HCT116 (cell line): ENCODE results near the gene MPZ. TPM values are rescaled to one million over a fixed set of nuclear protein-coding genes. Genes with fewer than 3 reads are reported as not detected.

Experiments
- ATAC-seq: fragments of 200-7000 bp; cut with Tn5 transposase; 2 replicates; pipeline ENCODE4 v1.9.1; 2020; ENCODE audit warnings: mild to moderate bottlenecking, moderate library complexity
- BruUV-seq: library from RNA; stranded (reverse); fragments of 400-500 nt; replicated peaks from 2 replicates; lab custom pipeline; 2021; lab: Mats Ljungman, UMichigan
- CTCF ChIA-PET: fragments of 300-600 bp; sonication (Branson Sonifier 250); formaldehyde crosslinking; loops from one replicate; lab custom pipeline; 2021; ENCODE audit warnings: antibody characterized with exemption; lab: Charles Lee
- POLR2A ChIA-PET: fragments of 300-600, 350-600 bp; sonication (Branson Sonifier 250); formaldehyde crosslinking; loops from one replicate; lab custom pipeline; 2021; ENCODE audit warnings: antibody characterized with exemption; lab: Charles Lee
- RAD21 ChIA-PET, 2 experiments: fragments of 300-600 bp; sonication (Branson Sonifier 250); formaldehyde crosslinking; loops; one replicate each; lab custom pipeline; 2023; ENCODE audit warnings: low total read pairs in 2 of 2; ENCODE audit not compliant: uncharacterized antibody in 2 of 2, unreplicated experiment in 2 of 2, low non-redundant PET in 1 of 2; lab: Charles Lee
- DNase-seq: peaks from one replicate; pipeline ENCODE4 v3.0.0-alpha.2; 2010; ENCODE audit warnings: low read depth, low spot score
- H2AFZ ChIP-seq: fragments of 200-600 bp; shearing (Covaris generic), sonication (generic); 2 replicates; pipeline ENCODE4 v1.6.1; 2017; ENCODE audit warnings: low read depth, mixed run types, mixed read lengths, antibody characterized with exemption, low read length; ENCODE audit not compliant: poor library complexity, severe bottlenecking
- H3K27ac ChIP-seq: 2 replicates; pipeline ENCODE4 v1.5.1; 2012; ENCODE audit warnings: low read depth, low read length
- H3K27me3 ChIP-seq: fragments of 200-600 bp; sonication (generic); 2 replicates; pipeline ENCODE4 v1.6.1; 2016; ENCODE audit warnings: mixed run types, low read length, mixed read lengths; ENCODE audit not compliant: insufficient read depth
- H3K36me3 ChIP-seq, 2 experiments: fragments of 200-500 bp in 1 of 2; fragments of 200-600 bp in 1 of 2; sonication (Bioruptor generic) in 1 of 2; sonication (generic) in 1 of 2; 2 replicates each; pipeline versions ENCODE4 v1.5.1 to v1.6.1; 2014 to 2016; ENCODE audit warnings: low read length in 2 of 2, inconsistent platforms in 1 of 2, mixed read lengths in 1 of 2, mixed run types in 1 of 2; ENCODE audit not compliant: insufficient read depth in 2 of 2, control insufficient read depth in 1 of 2
- H3K4me1 ChIP-seq, 2 experiments: fragments of 200-600 bp in 1 of 2; sonication (generic) in 1 of 2; 2 replicates each; pipeline versions ENCODE4 v1.5.1 to v1.6.1; 2012 to 2017; ENCODE audit warnings: low read length in 2 of 2, inconsistent platforms in 1 of 2, mild to moderate bottlenecking in 1 of 2, mixed read lengths in 1 of 2, mixed run types in 1 of 2, moderate library complexity in 1 of 2; ENCODE audit not compliant: insufficient read depth in 2 of 2, control insufficient read depth in 1 of 2
- H3K4me2 ChIP-seq: fragments of 200-600 bp; sonication (generic); 2 replicates; pipeline ENCODE4 v1.6.1; 2017; ENCODE audit warnings: mixed run types, low read length, mixed read lengths
- H3K4me3 ChIP-seq, 2 experiments: fragments of 200-600 bp in 1 of 2; sonication (generic) in 1 of 2; replicated peaks in 1 of 2; 2 replicates each; pipeline ENCODE4 v1.5.1; 2011 to 2016; ENCODE audit warnings: low read length in 2 of 2, control low read depth in 1 of 2, low read depth in 1 of 2, mild to moderate bottlenecking in 1 of 2, mixed read lengths in 1 of 2, mixed run types in 1 of 2
- H3K79me2 ChIP-seq: fragments of 200-600 bp; sonication (generic); 2 replicates; pipeline ENCODE4 v1.6.1; 2017; ENCODE audit warnings: mild to moderate bottlenecking, mixed run types, low read length, moderate library complexity, mixed read lengths; ENCODE audit not compliant: insufficient read depth
- H3K9ac ChIP-seq: fragments of 200-600 bp; sonication (generic); 2 replicates; pipeline ENCODE4 v1.6.1; 2016; ENCODE audit warnings: low read length, mixed read lengths
- H3K9me2 ChIP-seq: fragments of 200-600 bp; sonication (generic), shearing (Covaris generic); 2 replicates; pipeline ENCODE4 v1.6.1; 2017; ENCODE audit warnings: mixed run types, mild to moderate bottlenecking, moderate library complexity; ENCODE audit not compliant: insufficient read depth
- H3K9me3 ChIP-seq, 2 experiments: fragments of 200-500 bp in 1 of 2; fragments of 200-600 bp in 1 of 2; sonication (Bioruptor generic) in 1 of 2; sonication (generic) in 1 of 2; 2 replicates each; pipeline ENCODE4 v1.6.1; 2014 to 2017; ENCODE audit warnings: low read length in 2 of 2, mixed read lengths in 2 of 2, inconsistent platforms in 1 of 2, low read depth in 1 of 2, mild to moderate bottlenecking in 1 of 2, mixed run types in 1 of 2, moderate library complexity in 1 of 2; ENCODE audit not compliant: control insufficient read depth in 1 of 2, insufficient read depth in 1 of 2
- H4K20me1 ChIP-seq: fragments of 200-600 bp; sonication (generic), shearing (Covaris generic); 2 replicates; pipeline ENCODE4 v1.6.1; 2017; ENCODE audit warnings: mixed run types, mild to moderate bottlenecking, moderate library complexity; ENCODE audit not compliant: insufficient read depth
- CBX3 ChIP-seq: IDR thresholded peaks from 2 replicates; pipeline ENCODE4 v1.6.1; 2012; ENCODE audit warnings: low read depth
- CEBPB ChIP-seq: IDR thresholded peaks from 2 replicates; pipeline ENCODE4 v1.6.1; 2012; ENCODE audit warnings: low read depth
- EGR1 ChIP-seq: IDR thresholded peaks from 2 replicates; pipeline ENCODE4 v1.6.1; 2012; ENCODE audit warnings: low read depth
- ELF1 ChIP-seq: IDR thresholded peaks from 2 replicates; pipeline ENCODE4 v1.6.1; 2012; ENCODE audit warnings: low read depth, borderline replicate concordance
- FOSL1 ChIP-seq: IDR thresholded peaks from 2 replicates; pipeline ENCODE4 v1.6.1; 2012; ENCODE audit warnings: low read depth
- JUND ChIP-seq: IDR thresholded peaks from 2 replicates; pipeline ENCODE4 v1.6.1; 2012
- POLR2A ChIP-seq: IDR thresholded peaks from 2 replicates; pipeline ENCODE4 v1.7.0; 2011; ENCODE audit warnings: borderline replicate concordance; ENCODE audit not compliant: insufficient read depth, insufficient read length; ENCODE audit errors: extremely low read depth
- RAD21 ChIP-seq: IDR thresholded peaks from 2 replicates; pipeline ENCODE4 v1.6.1; 2012; ENCODE audit warnings: low read depth, mild to moderate bottlenecking
- SIN3A ChIP-seq: IDR thresholded peaks from 2 replicates; pipeline ENCODE4 v1.6.1; 2012; ENCODE audit warnings: low read depth
- TCF7L2 ChIP-seq: IDR thresholded peaks from 2 replicates; pipeline ENCODE4 v1.7.0; 2011; ENCODE audit warnings: borderline replicate concordance, inconsistent platforms; ENCODE audit not compliant: insufficient read depth, insufficient read length; ENCODE audit errors: extremely low read depth
- YY1 ChIP-seq: IDR thresholded peaks from 2 replicates; pipeline ENCODE4 v1.6.1; 2011; ENCODE audit warnings: low read length, low read depth, moderate library complexity, mild to moderate bottlenecking; ENCODE audit not compliant: insufficient replicate concordance; ENCODE audit errors: extremely low read depth
- ZFX ChIP-seq: fragments of 450-650 bp; IDR thresholded peaks from 2 replicates; pipeline ENCODE4 v1.6.1; 2017
- ZNF274 ChIP-seq: fragments of 200-500 bp; sonication (Bioruptor generic); IDR thresholded peaks from 2 replicates; pipeline ENCODE4 v1.6.1; 2014; ENCODE audit warnings: mild to moderate bottlenecking, low read depth, low read length, inconsistent platforms
- intact Hi-C: fragments of 100-400 bp; cut with micrococcal nuclease; formaldehyde crosslinking; loops from 2 replicates; pipeline ENCODE4 v1.10.0; 2022
- total RNA-seq: library from RNA; stranded (reverse); gene quantifications from one replicate; pipeline ENCODE4 v1.2.1, GENCODE V29; 2021; ENCODE audit not compliant: unreplicated experiment
- TF ChIP-seq, protein P1 (sequence below): IDR thresholded peaks from 2 replicates; pipeline ENCODE4 v1.6.1; 2012

MPZ gene
- total RNA-seq, 1 experiment from 2014 or later = 3.6 TPM

DNA sequence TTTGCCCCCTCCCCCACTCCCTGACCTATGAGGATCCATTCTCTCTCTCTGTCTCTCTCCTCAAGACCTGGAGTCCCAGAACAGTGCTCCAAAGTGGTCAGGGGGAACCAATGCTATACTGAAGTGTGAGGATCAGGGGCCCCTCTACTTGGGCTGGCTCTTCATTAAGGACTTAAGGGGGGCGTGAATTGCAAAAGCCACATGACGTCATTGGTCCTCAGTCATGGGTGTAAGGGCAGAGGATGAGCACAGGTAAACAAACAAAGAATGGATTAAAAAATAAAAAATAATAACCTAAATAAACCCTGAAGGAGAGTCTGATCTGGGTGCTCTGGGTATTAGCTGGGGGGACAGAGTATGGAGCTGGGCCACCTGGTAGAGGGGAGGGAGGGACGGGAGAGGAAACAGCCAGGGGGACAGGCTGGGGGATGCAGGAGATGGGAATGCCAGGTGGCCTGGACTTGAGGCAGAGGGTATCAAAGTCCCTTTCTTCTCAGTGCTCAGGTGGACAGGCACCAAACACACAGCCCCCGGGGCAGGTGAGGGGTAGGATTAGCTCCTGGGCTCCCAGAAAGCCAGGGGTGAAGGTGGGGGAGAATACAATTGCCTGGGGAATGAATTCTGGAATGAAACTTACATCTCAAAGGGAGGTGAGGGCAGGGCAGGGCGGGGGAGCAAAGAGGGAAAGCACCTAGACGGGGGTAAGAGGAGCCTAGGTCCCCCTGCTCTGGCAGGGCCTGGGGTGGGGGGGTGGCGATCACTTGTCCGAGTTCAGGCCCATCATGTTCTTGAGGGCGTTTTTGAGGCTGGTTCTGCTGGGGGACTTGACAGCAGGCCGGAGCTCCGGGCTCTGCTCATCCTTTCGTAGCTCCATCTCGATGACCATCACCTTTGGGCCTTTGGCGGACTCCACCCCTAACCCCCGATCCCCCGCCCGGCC is 4.6 kb downstream of the MPZ start:
- Histone ChIP-seq H4K20me1 (no peaks in the 10 kb centered on the region), H3K4me1 (peaks cover 8 to 31% of the 10 kb centered on the region in 2 experiments; a peak in 3 of 4 replicates), H3K36me3 (no peaks in the 10 kb centered on the region), H2AFZ (no peak overlapping the region), H3K4me3 (peak overlapping the region; percentile 93 to 97), H3K27me3 (no peaks in the 10 kb centered on the region), H3K79me2 (peaks cover 6% of the 10 kb centered on the region), H3K9me2 (no peaks in the 10 kb centered on the region), H3K9me3 (no peaks in the 10 kb centered on the region), H3K27ac (peak overlapping the region; percentile 59; the same call in 1 of the 2 replicates), H3K9ac (peak overlapping the region; percentile 69), H3K4me2 (peak overlapping the region; percentile 87)
- ATAC-seq = peak; percentile 4
- RAD21 ChIA-PET = no interaction called here
- CTCF ChIA-PET = interaction anchor here (0.6 to 1.8 kb wide), 8 partner anchors 9 to 266 kb away, joined by 3 to 20 read pairs (median 4); partner anchors contain the start of genes SDHC, TOMM40L and TSTD1
- intact Hi-C loops = no loop called here
- POLR2A ChIA-PET = interaction anchor here (0.6 kb wide), 1 partner anchor 370 kb away, joined by 3 read pairs; no protein-coding TSS in a partner anchor
- no TSS peak for BruUV-seq
- TF ChIP-seq YY1 (no peak), POLR2A (no peak), TCF7L2 (no peak), ZNF274 (no peak), CEBPB (no peak), FOSL1 (no peak), ELF1 (no peak), EGR1 (no peak), CBX3 (no peak)
- DNase-seq = no peak

DNA sequence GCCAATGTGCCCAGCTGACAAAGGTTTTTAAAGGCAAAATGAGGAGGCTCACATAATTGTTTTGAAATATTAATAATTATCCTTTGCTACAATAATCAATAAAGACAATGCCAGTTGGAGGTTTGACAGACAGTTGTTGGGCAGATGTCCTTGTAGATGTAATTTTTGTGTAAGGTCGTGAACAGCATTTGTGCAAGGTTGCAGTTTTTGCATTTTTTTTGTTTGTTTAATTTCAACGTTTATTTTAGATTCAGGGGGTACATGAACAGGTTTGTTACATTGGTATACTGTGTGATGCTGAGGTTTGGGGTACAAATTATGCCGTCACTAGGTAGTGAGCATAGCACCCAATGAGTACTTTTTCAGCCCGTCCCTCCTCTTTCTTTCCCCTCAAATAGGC is 9.3 kb downstream of the MPZ start:
- no peaks in the 10 kb centered on the region for H3K36me3 ChIP-seq
- H4K20me1 ChIP-seq = no peaks in the 10 kb centered on the region
- CTCF ChIA-PET = no interaction called here
- peaks cover 6% of the 10 kb centered on the region for H3K79me2 ChIP-seq
- no peaks in the 10 kb centered on the region for H3K9me3 ChIP-seq
- H3K4me2 ChIP-seq = no peak overlapping the region
- ATAC-seq (no peak), DNase-seq (no peak)
- no peaks in the 10 kb centered on the region for H3K9me2 ChIP-seq
- H3K27me3 ChIP-seq = no peaks in the 10 kb centered on the region
- no TSS peak for BruUV-seq
- peaks cover 4 to 8% of the 10 kb centered on the region in 2 experiments; a peak in 3 of 4 replicates for H3K4me1 ChIP-seq
- H3K9ac ChIP-seq = no peak overlapping the region
- H3K4me3 ChIP-seq = no peak overlapping the region
- RAD21 ChIA-PET = no interaction called here
- POLR2A ChIA-PET = no interaction called here
- no peak overlapping the region for H2AFZ ChIP-seq
- intact Hi-C loops = no loop called here
- no peak overlapping the region for H3K27ac ChIP-seq
- no peak for TF ChIP-seq RAD21
- TF ChIP-seq CEBPB = no peak
- TF ChIP-seq CBX3 = no peak
- no peak for TF ChIP-seq ZFX
- TF ChIP-seq, protein P1, sequence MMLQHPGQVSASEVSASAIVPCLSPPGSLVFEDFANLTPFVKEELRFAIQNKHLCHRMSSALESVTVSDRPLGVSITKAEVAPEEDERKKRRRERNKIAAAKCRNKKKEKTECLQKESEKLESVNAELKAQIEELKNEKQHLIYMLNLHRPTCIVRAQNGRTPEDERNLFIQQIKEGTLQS = no peak
- TF ChIP-seq SIN3A = no peak
- TF ChIP-seq ZNF274 = no peak
- TF ChIP-seq JUND = no peak
- TF ChIP-seq, all 23 proteins: peak for 0
